Hematopoietic multipotent progenitor cell (in vitro differentiated cells): ENCODE data around the gene ACAD9. TPM values are rescaled to one million over a fixed set of nuclear protein-coding genes. Genes with fewer than 3 reads are reported as not detected.
"Not testable (repeated sequence)": the region's sequence is repeated elsewhere in the genome, so short reads cannot be mapped to it uniquely, and the experiment has no call there.

Experiments
- DNase-seq, 3 donors: peaks; one replicate each; pipeline ENCODE4 v3.0.0-alpha.2; 2011 to 2015; ENCODE audit warnings: low read depth in 2 of 3, low spot score in 2 of 3
- total RNA-seq: library from RNA; depleted of rRNA; stranded (reverse); fragments of >200 nt; gene quantifications from one replicate; pipeline ENCODE4 v1.2.3, GENCODE V29; 2012

Gene ACAD9
- total RNA-seq, result 47.4 TPM

DNA sequence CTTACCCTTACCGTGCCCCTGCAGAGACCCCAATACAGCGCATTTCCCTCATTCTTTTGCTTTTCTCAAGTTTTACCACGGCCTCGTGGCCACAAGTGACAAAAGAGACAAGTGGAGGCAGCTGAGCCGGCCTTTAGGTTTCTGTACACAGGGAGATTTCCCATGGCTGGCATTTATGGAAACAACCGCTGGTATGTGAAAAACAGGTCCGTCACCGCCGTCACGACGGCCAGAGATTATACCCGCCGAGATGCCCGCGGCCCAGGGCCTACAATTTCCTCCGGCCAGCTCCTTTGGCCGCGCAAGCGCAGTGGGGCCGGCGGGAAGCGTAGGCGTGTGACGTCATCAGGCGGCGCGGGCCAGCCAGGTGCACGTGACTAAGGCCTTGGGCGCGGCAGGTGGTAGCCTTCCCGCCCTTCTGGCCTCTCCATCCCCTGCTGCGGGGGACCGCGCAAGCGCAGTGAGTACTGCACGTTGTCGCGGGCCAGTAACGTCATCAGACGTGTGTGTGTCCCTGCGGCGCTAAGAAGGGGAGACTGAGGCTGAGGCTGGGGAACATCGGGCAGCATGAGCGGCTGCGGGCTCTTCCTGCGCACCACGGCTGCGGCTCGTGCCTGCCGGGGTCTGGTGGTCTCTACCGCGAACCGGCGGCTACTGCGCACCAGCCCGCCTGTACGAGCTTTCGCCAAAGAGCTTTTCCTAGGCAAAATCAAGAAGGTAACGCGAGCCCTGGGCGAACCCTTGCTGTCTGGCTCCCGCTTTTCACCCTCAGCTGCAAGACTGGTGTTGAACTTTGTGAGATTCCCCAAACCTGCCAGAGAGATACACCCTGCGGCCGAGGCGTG lies at the start of gene ACAD9:
Gene ACAD9, plus strand, starts transcription at position 496 of the 845 bp plus-strand sequence. Its CDS starts 72 bp downstream, at position 568.
- DNase-seq, result peak; percentile 96 to 98 (median 98)

DNA sequence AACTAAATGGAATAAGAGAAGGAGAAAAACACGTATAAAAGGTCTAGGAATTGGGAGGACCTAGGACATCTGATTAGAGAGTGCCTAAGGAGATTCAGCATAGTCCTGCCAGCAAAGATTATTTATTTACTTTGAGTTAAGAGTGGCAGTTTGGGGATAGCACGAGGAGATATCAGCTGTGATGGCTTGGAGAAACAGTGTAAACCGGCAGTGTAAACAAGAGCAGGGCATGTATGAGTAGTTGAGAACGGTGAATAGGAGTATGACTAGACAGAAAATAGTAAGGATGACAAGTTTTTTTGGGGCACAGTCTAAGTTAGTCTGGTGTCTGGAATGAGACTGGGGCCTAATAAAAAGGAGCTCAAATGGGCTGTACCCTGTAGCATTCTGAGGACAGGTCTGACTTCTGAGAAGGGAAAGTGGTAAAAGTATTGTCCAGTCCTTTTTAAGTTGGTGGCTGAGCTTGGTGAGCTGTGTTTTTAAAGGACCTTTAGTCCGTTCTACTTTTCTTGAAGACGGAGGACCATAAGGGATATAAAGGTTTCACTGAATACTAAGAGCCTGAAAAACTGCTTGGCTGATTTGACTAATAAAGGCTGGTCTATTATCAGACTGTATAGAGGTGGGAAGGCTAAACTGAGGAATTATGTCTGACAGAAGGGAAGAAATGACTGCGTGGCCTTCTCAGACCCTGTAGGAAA lies 49.3 kb upstream of the ACAD9 start:
- not testable (repeated sequence) for DNase-seq

DNA sequence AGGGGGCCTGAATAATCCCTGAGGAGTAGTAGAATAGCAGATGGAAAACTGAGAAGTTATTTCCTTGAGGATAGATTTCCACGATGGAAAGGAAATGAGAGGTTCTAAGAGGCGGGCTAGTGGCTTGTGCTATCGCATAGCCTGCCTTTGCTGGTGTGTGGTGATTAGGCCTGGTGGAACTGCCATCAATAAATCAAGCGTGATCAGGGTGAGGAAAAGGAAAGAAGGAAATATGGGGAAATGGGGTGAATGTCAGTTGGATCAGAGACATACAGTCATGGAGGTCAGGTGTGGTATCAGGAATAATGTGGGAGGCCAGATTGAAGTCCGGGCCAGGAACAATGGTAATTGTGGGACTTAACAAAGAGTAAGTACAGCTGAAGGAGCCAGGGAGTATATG lies 48.7 kb upstream of the ACAD9 start:
- not testable (repeated sequence) for DNase-seq

DNA sequence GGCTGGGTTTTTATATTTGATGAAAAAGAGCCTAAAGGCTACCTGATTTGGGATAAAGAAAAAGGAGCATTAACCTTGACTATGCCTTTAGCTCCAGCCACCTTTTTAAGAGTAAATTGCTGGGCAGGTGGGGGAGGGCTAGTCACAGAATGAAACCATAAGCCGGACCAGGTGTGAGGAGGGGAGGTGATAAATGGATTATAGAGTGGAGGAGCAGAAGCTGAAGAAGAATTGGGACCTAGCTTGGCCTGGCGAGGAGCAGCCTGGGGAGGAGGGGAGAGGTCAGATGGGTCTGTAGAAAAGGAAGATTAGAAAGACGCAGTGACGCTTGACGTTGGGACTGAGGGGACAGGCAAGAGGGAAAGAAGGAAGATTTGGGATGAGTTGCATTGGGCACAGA lies 46.4 kb upstream of the ACAD9 start:
- DNase-seq, result not testable (repeated sequence)

GRCh38 chr3:128835096-128835495 lies 44.3 kb upstream of the ACAD9 start:
- DNase-seq, result no peak

GRCh38 chr3:128841926-128842920 lies 37.2 kb upstream of the ACAD9 start:
- DNase-seq, result no peak

- DNase-seq, result no peak
These were observed 34.9 kb upstream of the ACAD9 start for GRCh38 chr3:128844502-128844901.

DNA sequence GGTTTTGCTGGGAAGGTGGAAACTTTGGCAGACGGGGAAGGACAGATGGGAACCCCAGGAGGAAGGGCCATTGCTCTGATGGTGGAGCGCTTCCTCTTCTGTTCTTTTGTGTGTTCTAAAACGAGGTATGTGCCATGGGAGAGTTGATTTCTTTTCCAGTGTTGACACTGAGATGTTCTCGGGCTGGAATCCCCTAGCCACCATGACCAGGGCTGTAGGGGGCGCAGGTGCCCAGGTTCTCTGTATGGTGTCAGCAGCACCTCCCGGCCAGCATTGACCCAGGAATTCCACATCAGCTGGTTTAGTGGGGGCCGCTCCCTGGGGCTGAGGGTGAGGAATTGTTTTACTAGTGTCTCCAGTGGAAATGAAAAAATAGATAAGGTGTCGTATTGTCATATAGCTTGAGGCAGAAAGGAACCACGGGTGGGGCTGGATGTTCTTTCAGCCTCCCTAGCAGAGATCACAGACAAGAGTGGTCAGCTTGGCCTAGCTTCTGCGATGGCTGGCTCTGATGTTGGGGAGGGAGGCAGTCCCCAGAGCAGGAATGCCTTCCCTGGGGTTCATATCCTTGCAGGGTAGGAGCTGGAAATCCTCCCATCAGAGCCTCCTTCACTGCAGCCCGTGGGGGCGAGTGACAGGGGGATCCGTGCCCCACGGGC lies 34.2 kb upstream of the ACAD9 start:
- DNase-seq, result peak in 2 of 3 donors; percentile 22 to 23

- peak; percentile 43 to 94 (median 91) for DNase-seq
These were observed 33.5 kb upstream of the ACAD9 start for GRCh38 chr3:128845778-128846485.

GRCh38 chr3:128846486-128846891 lies 32.9 kb upstream of the ACAD9 start:
- DNase-seq, result peak in 1 of 3 donors; percentile 22

DNA sequence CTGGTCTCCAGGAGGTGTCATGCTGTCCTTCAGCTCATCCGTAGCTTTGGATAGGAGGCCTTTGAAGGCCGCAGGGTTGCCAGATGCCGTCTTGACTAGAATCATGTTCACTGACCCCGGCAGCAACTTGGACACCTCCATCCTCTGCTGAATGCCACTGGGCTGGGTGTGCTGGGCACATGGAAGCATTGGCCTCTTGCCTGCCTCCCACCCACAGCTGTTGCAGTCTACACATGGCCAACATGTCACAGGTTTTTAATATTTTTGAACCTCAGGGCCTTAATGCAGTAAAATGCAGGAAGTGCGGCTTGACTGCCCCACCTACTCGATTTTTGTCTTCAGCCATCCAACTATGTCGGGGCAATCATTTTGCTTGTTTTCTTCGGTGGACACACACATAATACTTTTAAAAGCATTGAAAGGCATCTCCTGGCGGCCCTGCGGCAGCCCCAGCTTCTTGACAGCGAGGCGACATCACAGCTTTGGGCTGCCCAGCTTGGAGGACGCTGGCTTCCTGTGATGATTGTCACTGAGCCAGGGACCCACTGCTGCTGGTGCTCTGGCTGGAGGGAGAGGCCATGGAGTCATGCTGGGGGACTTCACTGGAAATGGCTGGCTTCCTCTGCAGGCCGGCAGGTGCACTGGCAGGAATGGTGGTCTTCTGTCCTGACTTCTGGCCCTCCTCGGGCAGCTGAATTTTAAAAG lies 31.6 kb upstream of the ACAD9 start:
- DNase-seq, result no peak

DNA sequence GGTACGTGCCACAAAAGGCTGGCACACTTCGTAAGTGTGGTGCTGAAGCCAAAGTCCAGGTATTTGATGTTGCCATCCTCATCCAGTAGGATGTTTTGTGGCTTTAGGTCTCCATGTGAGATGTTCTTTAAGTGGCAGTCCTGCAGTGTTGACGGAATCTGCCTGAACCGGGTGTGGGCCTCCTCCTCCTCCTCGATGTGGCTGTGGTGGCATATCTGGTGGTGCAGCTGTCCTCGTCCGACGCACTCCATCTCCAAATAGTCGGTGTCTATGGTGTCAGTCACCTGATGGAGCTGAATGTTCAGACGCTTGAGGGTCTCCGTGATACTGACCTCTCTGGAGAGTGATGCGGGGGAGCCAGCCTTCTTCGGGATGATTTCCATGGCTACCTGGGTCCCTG lies 30.5 kb upstream of the ACAD9 start:
- DNase-seq, result no peak

- DNase-seq, result no peak
These were observed 29.4 kb upstream of the ACAD9 start for GRCh38 chr3:128849911-128850455.

GRCh38 chr3:128850544-128850943 lies 28.9 kb upstream of the ACAD9 start:
- DNase-seq, result no peak

DNA sequence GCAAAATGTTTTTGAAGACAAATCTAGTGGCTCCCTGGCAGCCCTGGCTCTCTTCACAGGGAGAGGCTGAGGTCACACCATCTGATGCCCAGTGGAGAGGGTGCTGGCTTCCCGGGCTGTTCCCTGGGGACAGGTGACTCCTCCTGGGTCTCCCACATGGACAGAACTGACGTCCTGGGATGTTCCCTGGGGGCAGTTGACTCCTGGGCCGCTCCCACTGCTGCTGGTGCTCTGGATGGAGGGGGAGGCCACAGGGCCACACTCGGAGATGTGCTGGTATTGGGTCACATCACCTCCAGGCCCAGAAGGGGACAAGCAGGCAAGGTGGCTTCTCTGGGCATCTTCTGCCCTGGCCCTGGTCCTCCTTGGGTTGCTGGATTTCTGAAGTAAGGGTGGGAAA lies 27.8 kb upstream of the ACAD9 start:
- no peak for DNase-seq

- DNase-seq, result no peak
These were observed 25.6 kb upstream of the ACAD9 start for GRCh38 chr3:128853826-128854225.

- DNase-seq, result no peak
These were observed 24.9 kb upstream of the ACAD9 start for GRCh38 chr3:128854475-128854874.

DNA sequence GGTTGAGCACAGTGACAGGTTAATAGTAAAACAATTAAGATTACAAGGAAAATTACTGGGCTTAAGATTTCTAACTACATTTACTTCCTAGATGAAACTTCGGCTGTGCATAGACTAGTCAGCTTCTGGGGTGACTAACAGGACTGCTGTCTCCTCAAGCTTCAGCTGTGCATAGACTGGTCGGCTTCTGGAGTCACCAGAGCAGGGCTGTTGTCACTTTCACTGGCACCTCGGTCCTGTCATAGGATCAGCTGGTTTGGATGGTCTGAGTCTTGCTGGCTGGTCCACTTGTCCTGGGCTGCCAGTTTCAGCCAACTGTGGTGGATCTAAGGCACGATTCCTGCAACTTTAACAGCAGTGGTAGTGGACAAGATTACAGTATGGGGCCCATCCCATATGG lies 23.9 kb upstream of the ACAD9 start:
- DNase-seq, result no peak

- no peak for DNase-seq
These were observed 21.3 kb upstream of the ACAD9 start for GRCh38 chr3:128858167-128858566.
